RWPE2 (cell line): Measurements from ENCODE around the gene PTPN6.

Source experiments
- ATAC-seq: fragments of 200-7000 bp; cut with Tn5 transposase; 3 replicates; pipeline ENCODE4 v1.9.1; 2021; ENCODE audit warnings: low read depth
- DNase-seq: peaks from one replicate; pipeline ENCODE4 v3.0.0-alpha.2; 2020; ENCODE audit warnings: low spot score
- H3K27ac ChIP-seq: fragments of 450-650 bp; 2 replicates; pipeline ENCODE4 v1.5.1; 2017; ENCODE audit warnings: mild to moderate bottlenecking; ENCODE audit not compliant: poor library complexity, severe bottlenecking
- H3K27me3 ChIP-seq: fragments of 250-450 bp; sonication (Bioruptor Pico); 2 replicates; pipeline ENCODE4 v1.5.1; 2021; ENCODE audit warnings: mild to moderate bottlenecking, moderate library complexity; ENCODE audit not compliant: insufficient read depth, poor library complexity, severe bottlenecking
- H3K36me3 ChIP-seq: fragments of 250-450 bp; sonication (Bioruptor Pico); 2 replicates; pipeline ENCODE4 v1.5.1; 2020; ENCODE audit warnings: low read depth, mild to moderate bottlenecking, moderate library complexity
- H3K4me1 ChIP-seq: fragments of 250-450 bp; sonication (Bioruptor Pico); 2 replicates; pipeline ENCODE4 v1.5.1; 2021; ENCODE audit warnings: mild to moderate bottlenecking, moderate library complexity; ENCODE audit not compliant: insufficient read depth, poor library complexity, severe bottlenecking
- H3K4me3 ChIP-seq: fragments of 250-450 bp; sonication (Bioruptor Pico); 2 replicates; pipeline ENCODE4 v1.5.1; 2021; ENCODE audit warnings: mild to moderate bottlenecking, moderate library complexity; ENCODE audit not compliant: severe bottlenecking
- H3K9me3 ChIP-seq: fragments of 250-450 bp; sonication (Bioruptor Pico); 2 replicates; pipeline ENCODE4 v1.5.1; 2021; ENCODE audit warnings: mild to moderate bottlenecking, moderate library complexity; ENCODE audit not compliant: severe bottlenecking
- CTCF ChIP-seq: fragments of 450-650 bp; IDR thresholded peaks from one replicate; pipeline ENCODE4 v1.5.1; 2017; ENCODE audit warnings: mild to moderate bottlenecking, moderate library complexity; ENCODE audit not compliant: poor library complexity, severe bottlenecking

PTPN6 gene

DNA sequence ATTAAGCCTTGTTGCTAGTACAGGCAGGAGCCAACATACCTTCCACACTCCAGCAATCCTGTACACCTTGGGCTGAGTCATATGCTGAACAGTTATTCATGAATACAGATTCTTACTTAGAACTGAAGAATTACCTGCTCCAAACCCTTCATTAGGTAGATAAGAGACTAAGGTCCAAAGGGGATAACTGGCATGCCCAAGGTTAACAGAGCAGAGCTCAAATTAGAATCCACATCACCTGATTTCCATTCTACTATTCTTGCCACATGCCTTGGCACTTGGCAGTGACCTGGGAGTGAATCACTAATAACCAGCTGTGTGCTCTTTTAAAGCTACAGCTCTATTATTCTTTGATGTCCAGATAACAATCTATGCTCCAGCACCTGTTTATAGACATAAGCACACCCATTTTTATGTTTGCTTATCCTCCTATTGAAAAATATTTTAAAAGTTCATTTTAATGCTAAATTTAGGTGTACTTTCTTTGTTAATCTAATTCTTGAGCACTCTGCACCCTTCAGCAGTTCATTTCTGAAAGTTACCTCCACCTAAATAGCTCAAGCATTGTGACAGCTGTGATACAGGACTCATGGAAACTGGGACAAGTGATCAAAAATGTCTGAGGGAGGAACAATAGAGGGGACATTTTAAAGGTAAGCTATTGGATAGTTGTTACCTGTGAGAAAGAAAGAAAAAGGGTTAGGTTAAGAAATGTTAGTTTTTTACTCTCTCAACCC is 47.7 kb downstream of the PTPN6 start:
- no peak overlapping the region for H3K27ac ChIP-seq
- no peak overlapping the region for H3K4me3 ChIP-seq
- H3K27me3 ChIP-seq: no peaks in the 10 kb centered on the region
- no peak for TF ChIP-seq CTCF
- ATAC-seq (peak; percentile 67), DNase-seq (no peak)
- no peaks in the 10 kb centered on the region for H3K9me3 ChIP-seq
- H3K4me1 ChIP-seq: no peaks in the 10 kb centered on the region
- peaks cover 15% of the 10 kb centered on the region; the same call in 1 of the 2 replicates for H3K36me3 ChIP-seq

DNA sequence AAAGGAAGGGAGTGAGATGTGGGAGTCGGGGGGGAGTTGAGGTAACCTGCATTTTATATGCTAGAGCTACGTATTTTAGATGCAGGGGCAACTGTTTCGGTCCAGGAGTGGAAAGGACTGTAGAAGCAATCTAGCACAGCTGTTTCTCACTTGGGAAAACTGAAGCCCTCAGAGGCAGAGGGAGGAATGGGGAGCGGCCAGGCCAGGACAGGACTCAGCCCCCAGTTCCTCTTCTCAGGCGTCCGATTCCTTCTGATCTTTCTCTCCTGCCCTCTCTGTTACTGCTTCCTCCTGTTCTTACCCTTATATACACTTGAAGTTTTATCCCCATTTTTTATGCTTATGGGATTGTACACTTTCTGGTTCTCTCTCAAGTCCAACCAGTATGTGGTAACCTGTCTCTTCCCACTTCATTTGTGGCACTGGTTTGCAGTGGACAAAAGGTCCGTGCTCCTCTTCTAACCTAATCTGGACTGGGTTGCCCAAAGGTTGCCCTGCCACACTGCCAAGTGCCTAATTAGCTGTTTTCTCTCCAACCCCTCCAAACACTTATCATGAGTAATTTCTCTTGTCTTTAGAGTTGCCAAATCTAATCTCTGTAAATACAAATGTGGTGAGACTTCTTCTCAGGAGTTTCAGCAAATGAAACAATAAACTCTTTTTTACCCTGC is 50.9 kb downstream of the PTPN6 start:
- H3K27me3 ChIP-seq: no peaks in the 10 kb centered on the region
- H3K9me3 ChIP-seq: no peaks in the 10 kb centered on the region
- H3K36me3 ChIP-seq: peaks cover 15% of the 10 kb centered on the region; the same call in 1 of the 2 replicates
- DNase-seq (no peak), ATAC-seq (no peak)
- H3K4me3 ChIP-seq: no peak overlapping the region
- TF ChIP-seq CTCF: no peak
- no peak overlapping the region for H3K27ac ChIP-seq
- H3K4me1 ChIP-seq: no peaks in the 10 kb centered on the region

- Histone ChIP-seq H3K27ac (no peak overlapping the region), H3K27me3 (no peaks in the 10 kb centered on the region), H3K9me3 (no peaks in the 10 kb centered on the region), H3K4me1 (no peaks in the 10 kb centered on the region), H3K36me3 (peaks cover 10% of the 10 kb centered on the region), H3K4me3 (no peak overlapping the region)
- no peak for ATAC-seq
- no peak for DNase-seq
- no peak for TF ChIP-seq CTCF
Measured at GRCh38 chr12:7004287-7004803, 53.2 kb downstream of the PTPN6 start.

DNA sequence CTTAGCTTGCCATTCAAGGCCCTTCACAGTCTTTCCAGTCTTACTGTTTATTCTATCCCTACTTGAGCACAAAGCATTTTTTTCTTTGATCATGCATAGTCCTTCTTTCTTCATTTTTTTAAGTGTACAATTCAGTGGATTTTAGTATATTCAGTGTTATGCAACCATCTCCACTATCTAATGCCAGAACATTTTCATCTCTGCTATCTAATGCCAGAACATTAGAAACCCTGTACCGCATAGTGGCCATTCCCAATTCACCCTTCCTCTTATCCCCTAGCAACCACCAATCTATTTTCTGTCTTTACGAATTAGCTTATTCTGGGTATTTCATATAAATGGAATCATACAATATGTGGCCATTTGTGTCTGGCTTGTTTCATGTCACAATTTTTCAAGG is 53.7 kb downstream of the PTPN6 start:
- H3K27me3 ChIP-seq: no peaks in the 10 kb centered on the region
- ATAC-seq (no peak), DNase-seq (no peak)
- no peaks in the 10 kb centered on the region for H3K9me3 ChIP-seq
- TF ChIP-seq CTCF: no peak
- H3K4me1 ChIP-seq: no peaks in the 10 kb centered on the region
- H3K27ac ChIP-seq: no peak overlapping the region
- no peak overlapping the region for H3K4me3 ChIP-seq
- peaks cover 11% of the 10 kb centered on the region for H3K36me3 ChIP-seq

DNA sequence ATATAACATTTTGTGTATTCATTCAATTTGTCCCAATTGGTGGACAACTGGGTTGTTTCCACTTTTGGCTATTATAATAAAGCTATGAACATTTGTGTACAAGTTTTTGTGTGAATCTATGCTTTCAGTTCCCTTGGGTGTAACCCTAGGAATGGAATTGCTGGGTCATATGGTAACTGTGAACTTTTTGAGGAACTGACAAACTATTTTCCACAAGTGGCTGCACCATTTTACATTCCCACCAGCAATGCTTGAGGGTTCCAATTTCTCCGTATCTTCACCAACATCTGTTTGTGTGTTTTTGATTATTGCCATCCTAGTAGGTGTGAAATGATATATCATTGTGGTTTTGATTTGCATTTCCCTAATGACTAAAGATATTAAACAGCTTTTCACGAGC is 54.2 kb downstream of the PTPN6 start:
- TF ChIP-seq CTCF: no peak
- no peak for ATAC-seq
- no peaks in the 10 kb centered on the region for H3K9me3 ChIP-seq
- DNase-seq: no peak
- H3K4me1 ChIP-seq: no peaks in the 10 kb centered on the region
- H3K36me3 ChIP-seq: peaks cover 11% of the 10 kb centered on the region
- H3K27me3 ChIP-seq: no peaks in the 10 kb centered on the region
- no peak overlapping the region for H3K27ac ChIP-seq
- no peak overlapping the region for H3K4me3 ChIP-seq
